ENCODE measurements around the gene CDC42SE2.

CDC42SE2 gene

DNA sequence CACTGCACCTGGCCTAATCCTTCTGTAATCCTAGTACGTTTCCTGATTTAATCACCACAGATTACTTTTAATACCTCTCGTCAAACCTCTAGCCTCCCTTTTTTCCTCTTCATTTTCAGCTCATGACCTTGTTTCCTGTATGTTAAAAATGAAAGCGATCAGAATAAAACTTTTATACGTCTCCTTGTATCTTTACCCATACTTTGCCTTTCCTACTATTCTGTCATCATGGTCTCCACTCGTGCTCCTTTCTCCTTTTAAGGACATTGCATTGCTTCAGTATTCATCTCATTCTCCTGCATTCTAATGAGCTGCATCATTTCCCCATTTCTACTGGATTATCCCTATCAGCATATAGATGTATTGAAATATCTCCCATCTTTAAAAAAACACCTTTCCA lies 8.5 kb downstream of the CDC42SE2 start:
- H3K9me2 ChIP-seq (replicated peaks; ENCODE audit: low read depth, low read length), result no peaks in the 10 kb centered on the region
- H3K4me3 ChIP-seq (ENCODE audit: low read length, poor library complexity, severe bottlenecking), result no peak overlapping the region
- no peaks in the 10 kb centered on the region for H3K27me3 ChIP-seq (ENCODE audit: insufficient read depth, low read length, poor library complexity, severe bottlenecking)
- TF ChIP-seq, protein P1, sequence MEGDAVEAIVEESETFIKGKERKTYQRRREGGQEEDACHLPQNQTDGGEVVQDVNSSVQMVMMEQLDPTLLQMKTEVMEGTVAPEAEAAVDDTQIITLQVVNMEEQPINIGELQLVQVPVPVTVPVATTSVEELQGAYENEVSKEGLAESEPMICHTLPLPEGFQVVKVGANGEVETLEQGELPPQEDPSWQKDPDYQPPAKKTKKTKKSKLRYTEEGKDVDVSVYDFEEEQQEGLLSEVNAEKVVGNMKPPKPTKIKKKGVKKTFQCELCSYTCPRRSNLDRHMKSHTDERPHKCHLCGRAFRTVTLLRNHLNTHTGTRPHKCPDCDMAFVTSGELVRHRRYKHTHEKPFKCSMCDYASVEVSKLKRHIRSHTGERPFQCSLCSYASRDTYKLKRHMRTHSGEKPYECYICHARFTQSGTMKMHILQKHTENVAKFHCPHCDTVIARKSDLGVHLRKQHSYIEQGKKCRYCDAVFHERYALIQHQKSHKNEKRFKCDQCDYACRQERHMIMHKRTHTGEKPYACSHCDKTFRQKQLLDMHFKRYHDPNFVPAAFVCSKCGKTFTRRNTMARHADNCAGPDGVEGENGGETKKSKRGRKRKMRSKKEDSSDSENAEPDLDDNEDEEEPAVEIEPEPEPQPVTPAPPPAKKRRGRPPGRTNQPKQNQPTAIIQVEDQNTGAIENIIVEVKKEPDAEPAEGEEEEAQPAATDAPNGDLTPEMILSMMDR (conservative IDR thresholded peaks at IDR 0.05; ENCODE audit: low read length), result no peak
- H2AFZ ChIP-seq (ENCODE audit: low read length), result no peak overlapping the region
- H3K36me3 ChIP-seq (ENCODE audit: insufficient read depth, low read length), result no peaks in the 10 kb centered on the region
- H3K4me2 ChIP-seq (ENCODE audit: low read depth, low read length, poor library complexity, severe bottlenecking), result peak overlapping the region; percentile 51
- H3K9ac ChIP-seq (ENCODE audit: low read depth, low read length, poor library complexity, severe bottlenecking), result no peak overlapping the region
- H3K9me3 ChIP-seq (ENCODE audit: insufficient read depth, low read depth, low read length), result no peaks in the 10 kb centered on the region
- no peaks in the 10 kb centered on the region for H3F3A ChIP-seq (ENCODE audit: low read depth)
- peaks cover 57% of the 10 kb centered on the region for H4K20me1 ChIP-seq (ENCODE audit: insufficient read depth, low read length, poor library complexity, severe bottlenecking)
- peaks cover 28% of the 10 kb centered on the region for H3K4me1 ChIP-seq (ENCODE audit: insufficient read depth, low read length, poor library complexity, severe bottlenecking)
- H3K79me2 ChIP-seq (ENCODE audit: insufficient read depth, low read length), result peaks cover 93% of the 10 kb centered on the region

DNA sequence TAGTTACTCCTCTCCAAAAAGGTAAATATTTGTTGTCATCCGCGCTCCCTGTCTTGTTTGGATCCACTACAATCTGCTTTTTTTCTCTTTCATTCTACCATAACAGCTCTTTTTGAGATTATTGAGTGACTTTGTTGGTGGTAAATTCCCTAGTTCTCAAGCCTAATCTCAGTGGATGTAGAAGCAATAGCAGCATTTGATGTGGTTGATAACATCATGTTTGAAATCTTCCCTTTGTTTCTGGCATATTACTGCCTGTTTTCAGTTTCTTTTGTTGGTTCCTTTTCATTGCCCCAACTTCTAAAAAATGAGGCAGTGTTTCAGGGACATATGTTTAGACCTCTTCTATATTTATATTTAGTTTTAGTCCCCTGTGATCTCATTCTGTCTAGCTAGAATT lies 8.9 kb downstream of the CDC42SE2 start:
- no peaks in the 10 kb centered on the region for H3K27me3 ChIP-seq (ENCODE audit: insufficient read depth, low read length, poor library complexity, severe bottlenecking)
- H3K4me3 ChIP-seq (ENCODE audit: low read length, poor library complexity, severe bottlenecking), result no peak overlapping the region
- H2AFZ ChIP-seq (ENCODE audit: low read length), result no peak overlapping the region
- H3K4me1 ChIP-seq (ENCODE audit: insufficient read depth, low read length, poor library complexity, severe bottlenecking), result peaks cover 28% of the 10 kb centered on the region
- H3K4me2 ChIP-seq (ENCODE audit: low read depth, low read length, poor library complexity, severe bottlenecking), result peak overlapping the region; percentile 51
- no peaks in the 10 kb centered on the region for H3K9me3 ChIP-seq (ENCODE audit: insufficient read depth, low read depth, low read length)
- no peaks in the 10 kb centered on the region for H3K9me2 ChIP-seq (replicated peaks; ENCODE audit: low read depth, low read length)
- H3K9ac ChIP-seq (ENCODE audit: low read depth, low read length, poor library complexity, severe bottlenecking), result no peak overlapping the region
- peaks cover 93% of the 10 kb centered on the region for H3K79me2 ChIP-seq (ENCODE audit: insufficient read depth, low read length)
- H4K20me1 ChIP-seq (ENCODE audit: insufficient read depth, low read length, poor library complexity, severe bottlenecking), result peaks cover 59% of the 10 kb centered on the region
- no peaks in the 10 kb centered on the region for H3F3A ChIP-seq (ENCODE audit: low read depth)
- H3K36me3 ChIP-seq (ENCODE audit: insufficient read depth, low read length), result no peaks in the 10 kb centered on the region
- TF ChIP-seq, protein P1 (conservative IDR thresholded peaks at IDR 0.05; ENCODE audit: low read length), result no peak
- TF ChIP-seq EZH2phosphoT487 (IDR thresholded peaks at IDR 0.05; ENCODE audit: borderline replicate concordance), result no peak

DNA sequence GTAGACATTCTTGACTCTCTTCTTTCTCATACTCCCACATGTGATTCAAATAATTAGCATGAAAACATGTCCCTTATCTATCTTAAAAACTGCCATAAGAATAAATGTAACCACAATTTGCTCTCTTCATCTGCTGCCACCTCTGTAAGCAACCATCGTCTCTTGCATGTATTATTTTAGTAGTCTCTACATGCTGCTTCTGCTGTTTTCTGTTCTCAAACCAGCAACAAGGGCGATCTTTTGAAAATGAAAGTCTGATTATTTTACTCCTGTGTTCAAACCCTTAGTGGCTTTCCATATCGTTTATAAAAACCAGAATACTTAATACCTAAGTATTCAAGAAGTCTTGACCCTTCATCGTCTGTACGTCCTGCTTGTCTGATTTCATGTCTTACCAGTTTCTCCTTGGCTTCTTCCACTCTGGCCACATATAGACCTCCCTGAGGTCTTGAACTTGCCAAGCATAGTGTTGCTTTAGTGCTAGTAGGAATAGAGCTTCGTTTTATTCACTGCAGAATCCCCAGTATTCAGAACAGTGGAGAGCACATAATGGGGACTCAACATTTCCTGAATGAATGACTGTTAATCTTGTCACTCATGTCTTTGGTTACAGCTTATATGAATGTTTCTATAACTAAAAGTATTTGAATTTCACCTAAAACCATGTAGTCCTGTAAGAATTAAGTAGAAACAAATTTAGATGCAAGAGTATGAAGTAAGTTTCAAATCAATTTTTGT lies 10.6 kb downstream of the CDC42SE2 start:
- Histone ChIP-seq H3F3A (ENCODE audit: low read depth) (no peaks in the 10 kb centered on the region), H3K79me2 (ENCODE audit: insufficient read depth, low read length) (peaks cover 90% of the 10 kb centered on the region), H3K36me3 (ENCODE audit: insufficient read depth, low read length) (no peaks in the 10 kb centered on the region), H2AFZ (ENCODE audit: low read length) (no peak overlapping the region), H3K9ac (ENCODE audit: low read depth, low read length, poor library complexity, severe bottlenecking) (no peak overlapping the region), H4K20me1 (ENCODE audit: insufficient read depth, low read length, poor library complexity, severe bottlenecking) (peaks cover 52% of the 10 kb centered on the region), H3K27me3 (ENCODE audit: insufficient read depth, low read length, poor library complexity, severe bottlenecking) (no peaks in the 10 kb centered on the region), H3K9me3 (ENCODE audit: insufficient read depth, low read depth, low read length) (no peaks in the 10 kb centered on the region), H3K9me2 (replicated peaks; ENCODE audit: low read depth, low read length) (no peaks in the 10 kb centered on the region), H3K4me3 (ENCODE audit: low read length, poor library complexity, severe bottlenecking) (peak overlapping the region; percentile 21), H3K4me1 (ENCODE audit: insufficient read depth, low read length, poor library complexity, severe bottlenecking) (peaks cover 28% of the 10 kb centered on the region), H3K4me2 (ENCODE audit: low read depth, low read length, poor library complexity, severe bottlenecking) (peak overlapping the region; percentile 44)
- no peak for TF ChIP-seq EZH2phosphoT487 (IDR thresholded peaks at IDR 0.05; ENCODE audit: borderline replicate concordance)
- TF ChIP-seq, protein P1 (conservative IDR thresholded peaks at IDR 0.05; ENCODE audit: low read length), result no peak

Measured in Loucy (cell line).